ENCODE data around the gene CNPY1. TPM values are rescaled to one million over a fixed set of nuclear protein-coding genes. Genes with fewer than 3 reads are reported as not detected.

CNPY1 gene
- total RNA-seq, 1 experiment from 2014 or later: not detected

DNA sequence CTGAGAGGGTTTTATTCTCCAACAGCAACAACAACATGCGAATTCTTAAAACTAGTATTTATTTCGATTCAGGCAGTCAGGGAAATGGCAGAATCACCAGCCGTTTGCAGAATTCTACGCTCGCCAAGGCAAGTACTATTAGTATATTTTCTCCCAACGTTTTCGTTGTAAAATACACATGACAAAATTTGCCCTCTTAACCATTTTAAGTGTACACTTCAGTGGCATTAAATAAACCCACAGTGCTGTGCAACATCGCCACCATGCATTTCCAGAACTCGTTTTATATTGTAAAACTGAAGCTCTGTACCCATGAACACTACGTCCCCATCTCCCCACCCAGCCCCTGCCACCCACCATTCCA lies 77.6 kb downstream of the CNPY1 start:
- DNase-seq (ENCODE audit: low read depth): no peak

DNA sequence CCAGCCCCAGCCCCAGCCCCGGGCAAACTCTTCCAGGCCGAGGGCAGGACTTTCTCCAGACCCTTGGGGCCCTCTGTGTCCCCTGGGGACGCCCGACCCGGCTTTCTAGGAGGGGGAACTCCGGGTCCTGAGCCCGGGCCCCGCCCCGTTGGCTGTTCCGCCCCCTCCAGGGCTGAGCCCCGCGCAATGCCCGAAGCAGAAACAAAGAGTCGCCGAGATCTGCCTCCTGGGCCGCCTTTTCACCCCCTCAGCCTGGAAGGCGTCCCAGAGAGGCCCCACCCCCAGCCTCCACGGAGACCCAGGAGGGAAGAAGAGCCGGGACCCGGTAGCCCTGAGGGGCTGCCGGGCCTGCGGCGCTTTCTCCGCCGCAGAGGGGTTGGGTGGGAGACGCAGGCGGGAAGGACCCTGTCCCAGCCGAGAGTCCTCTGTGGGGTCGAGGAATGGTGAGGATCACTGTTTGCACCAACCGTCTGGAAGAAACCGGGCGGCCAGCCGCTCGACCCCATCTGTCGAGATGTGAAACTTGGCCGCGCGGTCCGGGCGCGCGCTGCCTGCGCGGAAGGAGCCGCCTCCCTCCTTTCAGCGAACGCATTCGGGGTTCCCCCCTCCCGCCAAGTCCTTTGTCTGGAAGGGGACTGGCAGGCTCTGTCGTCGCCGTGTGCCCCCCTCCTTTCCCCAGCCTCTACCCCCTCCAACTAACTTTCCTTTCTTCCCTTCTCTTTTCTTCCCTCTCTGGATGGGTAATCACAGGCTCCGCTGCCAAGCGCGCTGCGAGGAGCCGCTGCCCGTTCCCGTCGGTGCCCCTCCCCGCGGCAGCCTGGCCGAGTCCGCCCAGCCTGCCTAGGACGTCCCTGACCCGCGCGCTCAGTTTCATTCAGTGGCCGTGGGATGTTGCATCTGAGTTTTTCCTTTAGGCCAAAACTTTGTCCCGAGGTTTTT lies 78.2 kb downstream of the CNPY1 start:
- DNase-seq (ENCODE audit: low read depth): no peak

DNA sequence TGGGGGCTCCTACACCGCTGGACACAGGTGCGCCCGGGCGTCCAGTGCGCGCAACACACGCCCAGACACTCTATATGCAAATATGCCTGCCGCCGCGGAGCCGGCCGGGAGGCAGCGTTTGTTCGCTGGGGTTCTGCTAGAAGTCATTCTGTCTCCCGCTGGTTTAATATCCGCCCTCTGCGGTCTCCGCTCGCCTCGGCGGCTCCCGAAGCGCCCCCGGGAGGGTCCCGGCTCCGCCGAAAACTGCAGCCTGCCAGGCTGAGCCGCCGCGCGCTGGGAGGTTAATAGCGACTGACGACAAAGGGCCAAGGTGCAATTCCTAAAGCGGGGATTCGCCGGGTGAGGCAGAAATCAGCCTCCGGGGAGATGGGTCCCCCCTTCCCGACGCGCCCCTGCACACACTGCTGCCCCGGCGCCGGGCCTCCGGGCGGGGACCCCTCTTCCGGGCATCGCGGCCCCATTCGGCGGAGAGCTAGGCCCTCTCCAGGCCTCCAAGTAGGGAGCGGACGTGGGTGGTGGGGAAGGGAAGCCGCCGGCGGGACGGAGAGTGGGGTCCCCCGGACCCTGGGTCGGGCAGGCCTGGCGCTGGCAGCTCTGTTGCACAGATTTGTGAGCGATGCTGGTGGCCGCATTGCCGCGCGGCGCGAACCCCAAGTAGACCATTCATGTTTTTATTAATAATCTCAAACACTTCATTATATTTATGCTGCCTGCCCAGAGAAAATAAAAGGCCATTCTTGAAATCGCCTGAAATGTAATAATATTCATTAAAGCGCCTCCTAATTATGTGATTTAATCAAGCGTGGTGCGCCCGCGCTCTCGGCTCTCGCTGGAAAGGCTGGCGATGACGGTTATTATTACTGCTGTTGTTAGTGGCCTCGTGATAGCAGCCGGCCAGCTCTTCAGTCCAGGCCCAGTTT lies 79.3 kb downstream of the CNPY1 start:
- no peak for DNase-seq (ENCODE audit: low read depth)

- no peak for DNase-seq (ENCODE audit: low read depth)
Observed at GRCh38 chr7:155466142-155466813, 80.1 kb downstream of the CNPY1 start.

GRCh38 chr7:155465761-155466141 lies 80.6 kb downstream of the CNPY1 start:
- no peak for DNase-seq (ENCODE audit: low read depth)

GRCh38 chr7:155464948-155465739 lies 81.2 kb downstream of the CNPY1 start:
- no peak for DNase-seq (ENCODE audit: low read depth)

- no peak for DNase-seq (ENCODE audit: low read depth)
Observed at GRCh38 chr7:155464183-155464582, 82.2 kb downstream of the CNPY1 start.

- no peak for DNase-seq (ENCODE audit: low read depth)
Observed at GRCh38 chr7:155463114-155463811, 83.1 kb downstream of the CNPY1 start.

GRCh38 chr7:155462163-155462735 lies 84.1 kb downstream of the CNPY1 start:
- no peak for DNase-seq (ENCODE audit: low read depth)

DNA sequence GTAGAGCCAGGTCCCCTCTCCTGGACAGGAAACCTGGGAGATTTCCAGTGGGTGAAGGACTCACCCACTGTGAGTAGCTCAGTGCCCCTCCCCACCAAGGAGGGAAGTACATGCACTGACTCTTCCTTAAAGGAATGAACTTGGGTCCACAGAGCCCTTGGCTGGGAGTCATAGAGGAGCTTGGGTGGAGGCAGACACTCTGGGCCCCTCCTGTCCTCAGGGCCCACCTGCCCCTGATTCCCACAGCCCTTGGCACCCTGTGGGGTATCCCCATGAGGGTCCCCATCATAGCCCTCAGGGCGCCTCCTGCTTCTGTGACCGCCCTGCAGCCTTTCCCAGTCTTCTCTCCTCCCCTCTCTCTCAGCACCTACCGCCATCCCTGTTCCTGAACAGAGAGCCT lies 84.7 kb downstream of the CNPY1 start:
- no peak for DNase-seq (ENCODE audit: low read depth)

- DNase-seq (ENCODE audit: low read depth): no peak
Observed at GRCh38 chr7:155460926-155461613, 85.3 kb downstream of the CNPY1 start.

GRCh38 chr7:155459700-155460461 lies 86.5 kb downstream of the CNPY1 start:
- no peak for DNase-seq (ENCODE audit: low read depth)

- DNase-seq (ENCODE audit: low read depth): no peak
Observed at GRCh38 chr7:155458878-155459699, 87.3 kb downstream of the CNPY1 start.

DNA sequence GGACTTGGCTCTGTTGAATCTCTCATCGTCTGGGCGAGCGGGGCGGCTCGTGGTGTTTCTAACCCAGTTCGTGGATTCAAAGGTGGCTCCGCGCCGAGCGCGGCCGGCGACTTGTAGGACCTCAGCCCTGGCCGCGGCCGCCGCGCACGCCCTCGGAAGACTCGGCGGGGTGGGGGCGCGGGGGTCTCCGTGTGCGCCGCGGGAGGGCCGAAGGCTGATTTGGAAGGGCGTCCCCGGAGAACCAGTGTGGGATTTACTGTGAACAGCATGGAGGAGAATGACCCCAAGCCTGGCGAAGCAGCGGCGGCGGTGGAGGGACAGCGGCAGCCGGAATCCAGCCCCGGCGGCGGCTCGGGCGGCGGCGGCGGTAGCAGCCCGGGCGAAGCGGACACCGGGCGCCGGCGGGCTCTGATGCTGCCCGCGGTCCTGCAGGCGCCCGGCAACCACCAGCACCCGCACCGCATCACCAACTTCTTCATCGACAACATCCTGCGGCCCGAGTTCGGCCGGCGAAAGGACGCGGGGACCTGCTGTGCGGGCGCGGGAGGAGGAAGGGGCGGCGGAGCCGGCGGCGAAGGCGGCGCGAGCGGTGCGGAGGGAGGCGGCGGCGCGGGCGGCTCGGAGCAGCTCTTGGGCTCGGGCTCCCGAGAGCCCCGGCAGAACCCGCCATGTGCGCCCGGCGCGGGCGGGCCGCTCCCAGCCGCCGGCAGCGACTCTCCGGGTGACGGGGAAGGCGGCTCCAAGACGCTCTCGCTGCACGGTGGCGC lies 88.1 kb downstream of the CNPY1 start, which contains the start of gene EN2:
Gene EN2, plus strand, starts transcription at position 19 of the 767 bp plus-strand sequence. Its CDS starts 249 bp downstream, at position 268.
- DNase-seq (ENCODE audit: low read depth): no peak

DNA sequence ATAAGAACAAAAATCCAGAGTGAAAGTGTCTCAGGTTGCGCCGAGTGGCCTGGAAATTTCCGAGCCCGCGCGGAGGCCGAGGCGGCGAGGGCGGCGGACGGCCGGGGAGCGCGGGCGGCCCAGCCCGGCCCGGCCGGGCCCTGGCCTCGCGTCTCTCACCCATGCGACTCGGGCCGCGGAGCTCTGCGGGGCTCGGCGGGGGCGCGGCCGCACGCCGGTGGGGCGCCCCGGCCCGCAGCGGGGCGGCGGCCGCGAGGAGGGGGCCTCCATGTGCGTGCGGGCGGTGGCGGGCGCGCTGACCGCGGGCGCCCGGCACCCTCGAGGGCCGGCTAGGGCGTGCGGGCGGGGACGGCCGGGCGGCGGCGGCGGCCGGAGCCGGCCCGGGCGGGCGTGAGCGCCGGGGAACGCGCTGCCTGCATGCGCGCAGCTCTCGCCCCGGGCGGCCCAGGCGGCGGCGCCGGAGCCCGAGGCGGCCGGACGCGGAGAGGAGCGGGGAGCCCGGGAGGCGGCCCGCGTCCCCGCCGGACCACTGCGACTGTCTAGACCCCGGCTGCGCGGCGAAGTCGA lies 88.7 kb downstream of the CNPY1 start:
- no peak for DNase-seq (ENCODE audit: low read depth)

DNA sequence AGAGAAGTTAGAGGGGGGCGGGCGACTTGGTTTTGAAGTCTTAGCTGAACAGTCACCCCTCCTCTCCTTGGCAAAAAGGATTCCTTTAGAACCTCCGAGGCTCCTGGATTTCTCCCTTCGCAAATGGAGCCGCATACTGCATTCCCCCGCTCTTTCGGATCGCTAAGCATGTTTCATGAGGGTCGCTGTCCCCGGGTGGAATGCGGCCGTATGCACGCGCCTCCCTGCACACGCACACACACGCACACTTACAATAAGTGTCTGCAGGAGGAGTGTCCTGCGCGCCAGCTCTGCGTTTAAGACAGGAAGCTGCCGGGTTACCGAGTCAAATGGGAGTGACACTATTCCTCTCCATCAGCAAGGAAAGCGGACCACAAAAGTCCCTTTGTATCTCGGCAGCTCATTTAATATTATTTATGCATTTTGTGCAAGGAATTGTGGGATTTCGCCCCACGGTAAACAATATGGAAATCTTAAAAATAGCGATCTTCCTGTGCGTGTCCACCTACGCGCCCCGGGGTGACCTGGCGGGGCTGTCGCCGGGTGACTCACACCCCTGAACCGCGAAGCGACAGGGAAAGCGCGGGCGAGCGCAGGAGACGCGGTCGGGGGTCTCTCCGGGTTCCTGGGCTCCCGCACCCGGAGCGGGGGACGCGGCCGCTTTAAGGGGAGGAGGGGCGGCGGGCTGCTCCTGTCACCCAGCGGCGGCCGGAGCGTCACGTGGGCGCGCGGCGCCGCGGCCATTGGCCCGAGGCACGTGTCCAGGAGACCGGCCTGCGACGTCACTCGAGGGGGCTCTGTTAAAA lies 89.4 kb downstream of the CNPY1 start:
- peak; percentile 61 for DNase-seq (ENCODE audit: low read depth)

All from LHCN-M2 (cell line).